ENCODE measurements around the gene KCNMA1. TPM values are rescaled to one million over a fixed set of nuclear protein-coding genes. Genes with fewer than 3 reads are reported as not detected.

KCNMA1 gene
- polyA plus RNA-seq, 1 donor from 2014 or later, result 60.8 TPM

DNA sequence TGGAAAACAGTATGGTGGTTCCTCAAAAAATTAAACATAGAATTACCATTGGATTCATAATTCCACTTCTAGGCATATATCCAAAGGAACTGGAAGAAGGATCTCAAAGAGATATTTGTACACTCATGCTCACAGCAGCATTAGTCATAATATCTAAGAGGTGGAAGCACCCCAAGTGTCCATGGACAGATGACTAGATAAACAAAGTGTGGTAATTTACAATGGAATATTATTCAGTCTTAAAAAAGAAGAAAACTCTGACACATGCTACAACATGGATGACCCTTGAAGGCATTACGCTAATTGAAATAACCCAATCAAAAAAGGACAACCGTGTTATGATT lies 594.2 kb downstream of the KCNMA1 start:
- no peaks in the 10 kb centered on the region for H3K79me2 ChIP-seq (replicated peaks; ENCODE audit: insufficient read depth, low read length)

DNA sequence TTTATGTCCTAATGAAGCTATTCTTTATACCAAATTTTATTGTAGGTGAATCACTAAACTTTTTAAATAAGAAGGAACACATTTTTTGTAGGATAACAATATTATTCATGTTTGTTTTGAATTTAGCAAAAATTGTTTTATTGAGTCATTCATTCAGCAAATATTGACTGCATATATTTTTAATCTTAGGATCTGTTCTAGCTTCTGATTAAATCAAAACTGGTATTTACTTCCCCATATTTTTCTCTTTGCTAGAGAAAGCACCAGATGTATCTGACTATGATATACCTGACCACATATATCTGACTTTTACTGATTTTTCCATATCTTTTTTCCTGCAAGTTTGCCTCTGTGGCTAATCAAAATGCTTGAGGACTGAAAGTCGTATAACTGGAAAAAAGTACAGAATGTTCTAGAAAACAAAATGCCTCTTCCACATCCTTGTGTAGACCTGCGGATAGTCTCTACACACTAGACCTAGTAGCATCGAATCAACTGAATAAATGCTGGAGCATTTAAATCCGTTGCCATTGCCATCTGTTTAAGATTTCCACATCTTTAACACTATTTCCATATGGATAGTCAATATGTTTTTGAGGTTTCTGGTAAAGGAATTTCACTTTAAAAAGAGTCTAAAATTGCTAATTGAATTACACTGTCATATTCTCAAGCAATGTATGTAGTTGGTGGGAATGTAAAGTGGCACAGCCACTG lies 594.7 kb downstream of the KCNMA1 start:
- H3K27me3 ChIP-seq (ENCODE audit: insufficient read depth, low read depth, low read length), result no peaks in the 10 kb centered on the region
- no peak for TF ChIP-seq SMC3 (conservative IDR thresholded peaks at IDR 0.05; ENCODE audit: poor library complexity)
- TF ChIP-seq POLR2AphosphoS5 (IDR thresholded peaks at IDR 0.05), result no peak
- no peak for TF ChIP-seq MXI1 (conservative IDR thresholded peaks at IDR 0.05; ENCODE audit: poor library complexity, severe bottlenecking)
- no peak for TF ChIP-seq TAF1 (IDR thresholded peaks at IDR 0.05; ENCODE audit: low read depth)
- TF ChIP-seq RAD21 (conservative IDR thresholded peaks at IDR 0.05), result no peak
- TF ChIP-seq EP300 (conservative IDR thresholded peaks at IDR 0.05; ENCODE audit: poor library complexity, severe bottlenecking), result no peak
- TF ChIP-seq, protein P1, sequence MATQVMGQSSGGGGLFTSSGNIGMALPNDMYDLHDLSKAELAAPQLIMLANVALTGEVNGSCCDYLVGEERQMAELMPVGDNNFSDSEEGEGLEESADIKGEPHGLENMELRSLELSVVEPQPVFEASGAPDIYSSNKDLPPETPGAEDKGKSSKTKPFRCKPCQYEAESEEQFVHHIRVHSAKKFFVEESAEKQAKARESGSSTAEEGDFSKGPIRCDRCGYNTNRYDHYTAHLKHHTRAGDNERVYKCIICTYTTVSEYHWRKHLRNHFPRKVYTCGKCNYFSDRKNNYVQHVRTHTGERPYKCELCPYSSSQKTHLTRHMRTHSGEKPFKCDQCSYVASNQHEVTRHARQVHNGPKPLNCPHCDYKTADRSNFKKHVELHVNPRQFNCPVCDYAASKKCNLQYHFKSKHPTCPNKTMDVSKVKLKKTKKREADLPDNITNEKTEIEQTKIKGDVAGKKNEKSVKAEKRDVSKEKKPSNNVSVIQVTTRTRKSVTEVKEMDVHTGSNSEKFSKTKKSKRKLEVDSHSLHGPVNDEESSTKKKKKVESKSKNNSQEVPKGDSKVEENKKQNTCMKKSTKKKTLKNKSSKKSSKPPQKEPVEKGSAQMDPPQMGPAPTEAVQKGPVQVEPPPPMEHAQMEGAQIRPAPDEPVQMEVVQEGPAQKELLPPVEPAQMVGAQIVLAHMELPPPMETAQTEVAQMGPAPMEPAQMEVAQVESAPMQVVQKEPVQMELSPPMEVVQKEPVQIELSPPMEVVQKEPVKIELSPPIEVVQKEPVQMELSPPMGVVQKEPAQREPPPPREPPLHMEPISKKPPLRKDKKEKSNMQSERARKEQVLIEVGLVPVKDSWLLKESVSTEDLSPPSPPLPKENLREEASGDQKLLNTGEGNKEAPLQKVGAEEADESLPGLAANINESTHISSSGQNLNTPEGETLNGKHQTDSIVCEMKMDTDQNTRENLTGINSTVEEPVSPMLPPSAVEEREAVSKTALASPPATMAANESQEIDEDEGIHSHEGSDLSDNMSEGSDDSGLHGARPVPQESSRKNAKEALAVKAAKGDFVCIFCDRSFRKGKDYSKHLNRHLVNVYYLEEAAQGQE (IDR thresholded peaks at IDR 0.05; ENCODE audit: borderline replicate concordance), result no peak
- TF ChIP-seq EZH2 (IDR thresholded peaks at IDR 0.05; ENCODE audit: borderline replicate concordance, insufficient read depth, low read length, poor library complexity, severe bottlenecking), result no peak
- TF ChIP-seq, protein P2, sequence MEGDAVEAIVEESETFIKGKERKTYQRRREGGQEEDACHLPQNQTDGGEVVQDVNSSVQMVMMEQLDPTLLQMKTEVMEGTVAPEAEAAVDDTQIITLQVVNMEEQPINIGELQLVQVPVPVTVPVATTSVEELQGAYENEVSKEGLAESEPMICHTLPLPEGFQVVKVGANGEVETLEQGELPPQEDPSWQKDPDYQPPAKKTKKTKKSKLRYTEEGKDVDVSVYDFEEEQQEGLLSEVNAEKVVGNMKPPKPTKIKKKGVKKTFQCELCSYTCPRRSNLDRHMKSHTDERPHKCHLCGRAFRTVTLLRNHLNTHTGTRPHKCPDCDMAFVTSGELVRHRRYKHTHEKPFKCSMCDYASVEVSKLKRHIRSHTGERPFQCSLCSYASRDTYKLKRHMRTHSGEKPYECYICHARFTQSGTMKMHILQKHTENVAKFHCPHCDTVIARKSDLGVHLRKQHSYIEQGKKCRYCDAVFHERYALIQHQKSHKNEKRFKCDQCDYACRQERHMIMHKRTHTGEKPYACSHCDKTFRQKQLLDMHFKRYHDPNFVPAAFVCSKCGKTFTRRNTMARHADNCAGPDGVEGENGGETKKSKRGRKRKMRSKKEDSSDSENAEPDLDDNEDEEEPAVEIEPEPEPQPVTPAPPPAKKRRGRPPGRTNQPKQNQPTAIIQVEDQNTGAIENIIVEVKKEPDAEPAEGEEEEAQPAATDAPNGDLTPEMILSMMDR (IDR thresholded peaks at IDR 0.05; ENCODE audit: poor library complexity, severe bottlenecking), result no peak
- no peak overlapping the region for H3K27ac ChIP-seq (ENCODE audit: low read length)
- H3K9ac ChIP-seq (ENCODE audit: low read length), result no peak overlapping the region
- no peaks in the 10 kb centered on the region for H3F3A ChIP-seq (ENCODE audit: insufficient read depth, low read length, poor library complexity, severe bottlenecking)
- H3K9me2 ChIP-seq (ENCODE audit: insufficient read depth, low read length), result no peaks in the 10 kb centered on the region
- no peak overlapping the region for H3K4me2 ChIP-seq (ENCODE audit: low read length)
- H3K4me3 ChIP-seq (ENCODE audit: low read length), result no peak overlapping the region
- no peaks in the 10 kb centered on the region for H3K36me3 ChIP-seq (ENCODE audit: insufficient read depth, low read length)
- H3K9me3 ChIP-seq (ENCODE audit: low read length), result no peaks in the 10 kb centered on the region
- no peak overlapping the region for H2AFZ ChIP-seq (ENCODE audit: low read depth, low read length)
- H4K20me1 ChIP-seq (ENCODE audit: insufficient read depth), result peaks cover 3% of the 10 kb centered on the region
- no peaks in the 10 kb centered on the region for H3K79me2 ChIP-seq (replicated peaks; ENCODE audit: insufficient read depth, low read length)

More for the DNA sequence above, 594.2 kb downstream of the KCNMA1 start:
- H3K9me3 ChIP-seq (ENCODE audit: low read length), result no peaks in the 10 kb centered on the region
- TF ChIP-seq EP300 (conservative IDR thresholded peaks at IDR 0.05; ENCODE audit: poor library complexity, severe bottlenecking), result no peak
- TF ChIP-seq, protein P1 (IDR thresholded peaks at IDR 0.05; ENCODE audit: borderline replicate concordance), result no peak
- TF ChIP-seq EZH2 (IDR thresholded peaks at IDR 0.05; ENCODE audit: borderline replicate concordance, insufficient read depth, low read length, poor library complexity, severe bottlenecking), result no peak
- H4K20me1 ChIP-seq (ENCODE audit: insufficient read depth), result peaks cover 3% of the 10 kb centered on the region
- no peaks in the 10 kb centered on the region for H3K9me2 ChIP-seq (ENCODE audit: insufficient read depth, low read length)
- H2AFZ ChIP-seq (ENCODE audit: low read depth, low read length), result no peak overlapping the region
- no peak overlapping the region for H3K9ac ChIP-seq (ENCODE audit: low read length)
- no peak overlapping the region for H3K27ac ChIP-seq (ENCODE audit: low read length)
- H3F3A ChIP-seq (ENCODE audit: insufficient read depth, low read length, poor library complexity, severe bottlenecking), result no peaks in the 10 kb centered on the region
- H3K4me3 ChIP-seq (ENCODE audit: low read length), result no peak overlapping the region
- no peak overlapping the region for H3K4me2 ChIP-seq (ENCODE audit: low read length)
- H3K36me3 ChIP-seq (ENCODE audit: insufficient read depth, low read length), result no peaks in the 10 kb centered on the region
- H3K27me3 ChIP-seq (ENCODE audit: insufficient read depth, low read depth, low read length), result no peaks in the 10 kb centered on the region

Data from neural cell (in vitro differentiated cells).